ENCODE results near the gene RDH14.

Gene RDH14

DNA sequence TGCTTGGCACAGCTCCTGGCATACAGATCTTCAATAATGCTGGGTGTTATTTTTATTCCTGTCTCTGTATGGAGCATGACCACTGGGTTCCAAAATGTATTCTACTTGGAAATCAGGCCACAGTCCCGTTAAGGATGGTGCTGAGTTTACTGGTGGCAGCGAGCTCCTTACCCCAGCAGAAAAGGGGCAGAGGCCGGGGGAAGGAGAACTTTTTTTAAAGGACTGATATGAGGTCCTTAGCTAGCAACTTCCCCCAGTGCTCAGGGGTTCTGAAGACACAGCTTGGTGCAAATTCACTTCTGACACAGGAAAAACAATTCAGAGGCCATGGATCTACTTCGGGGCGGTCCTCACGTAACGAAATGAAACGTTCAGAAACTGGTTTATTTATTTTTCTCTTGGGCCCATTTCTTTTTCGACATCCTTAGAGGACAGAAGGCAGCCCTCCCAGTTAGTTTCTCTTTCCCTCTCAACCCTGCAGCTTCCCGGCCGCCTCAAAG is 872 bp downstream of the RDH14 start:
- DNase-seq: no peak

GRCh38 chr2:18558458-18558857 is 2.0 kb downstream of the RDH14 start:
- DNase-seq: no peak

- DNase-seq: no peak
Measured at GRCh38 chr2:18557121-18557520, 3.3 kb downstream of the RDH14 start.

- no peak for DNase-seq
Measured at GRCh38 chr2:18552351-18553077, 7.9 kb downstream of the RDH14 start.

DNA sequence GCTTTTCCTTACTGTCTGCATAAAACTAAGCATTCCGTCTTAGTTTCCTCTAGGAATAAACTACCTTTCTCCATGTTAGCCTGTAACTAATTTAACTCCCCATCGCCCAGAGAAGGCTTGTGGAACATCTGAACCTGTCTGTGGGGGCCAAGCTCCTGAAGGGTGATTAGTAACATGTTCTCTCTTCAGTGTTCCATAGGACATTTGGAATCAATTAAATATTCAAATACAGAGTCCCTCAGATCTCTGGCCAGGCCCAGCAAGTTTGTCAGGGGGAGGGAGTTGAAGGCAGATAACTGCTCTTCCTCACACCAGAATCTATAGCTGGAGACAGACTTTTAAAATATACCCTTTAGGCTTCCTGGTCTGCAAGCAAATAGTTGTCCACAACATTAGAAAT is 8.8 kb downstream of the RDH14 start:
- DNase-seq: no peak

DNA sequence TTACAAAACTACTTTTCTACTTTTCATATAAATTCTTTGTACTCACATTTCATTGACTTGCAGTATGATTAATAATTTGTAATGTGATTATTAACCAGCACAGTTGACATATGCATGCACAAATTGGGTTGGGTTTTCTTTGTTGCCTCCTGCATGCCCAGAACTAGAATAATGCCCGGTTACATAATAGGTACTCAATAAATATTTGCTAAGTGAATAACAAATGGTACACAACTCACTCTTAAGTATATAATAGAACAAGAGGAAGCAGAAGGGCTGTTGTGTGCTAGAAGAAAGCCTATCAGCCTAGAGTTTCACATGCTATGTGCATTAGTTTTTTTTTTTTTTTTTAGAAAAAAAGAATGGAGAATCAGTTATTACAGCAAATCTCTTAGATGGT is 9.3 kb downstream of the RDH14 start:
- peak in 1 of 2 experiments; percentile 24 for DNase-seq

GRCh38 chr2:18550433-18550832 is 10.0 kb downstream of the RDH14 start:
- no peak for DNase-seq

DNA sequence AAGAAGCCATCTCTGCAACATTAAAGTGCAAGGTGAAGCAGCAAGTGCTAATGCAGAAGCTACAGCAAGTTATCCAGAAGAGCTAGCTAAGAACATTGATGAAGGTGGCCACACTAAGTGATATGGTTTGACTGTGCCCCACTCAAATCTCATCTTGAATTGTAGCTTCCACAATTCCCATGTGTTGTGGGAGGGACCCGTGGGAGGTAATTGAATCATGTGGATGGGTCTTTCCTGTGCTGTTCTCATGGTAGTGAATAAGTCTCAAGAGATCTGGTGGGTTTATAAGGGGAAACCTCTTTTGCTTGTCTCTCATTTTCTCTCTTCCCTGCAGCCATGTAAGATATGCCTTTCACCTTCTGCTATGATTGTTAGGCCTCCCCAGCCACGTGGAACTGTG is 11.4 kb downstream of the RDH14 start:
- DNase-seq: no peak

GRCh38 chr2:18548621-18549020 is 11.8 kb downstream of the RDH14 start:
- DNase-seq: no peak

- DNase-seq: peak; percentile 66 to 95
Measured at GRCh38 chr2:18546567-18546966, 13.9 kb downstream of the RDH14 start.

GRCh38 chr2:18545384-18545783 is 15.1 kb downstream of the RDH14 start:
- DNase-seq: peak; percentile 5 to 50

DNA sequence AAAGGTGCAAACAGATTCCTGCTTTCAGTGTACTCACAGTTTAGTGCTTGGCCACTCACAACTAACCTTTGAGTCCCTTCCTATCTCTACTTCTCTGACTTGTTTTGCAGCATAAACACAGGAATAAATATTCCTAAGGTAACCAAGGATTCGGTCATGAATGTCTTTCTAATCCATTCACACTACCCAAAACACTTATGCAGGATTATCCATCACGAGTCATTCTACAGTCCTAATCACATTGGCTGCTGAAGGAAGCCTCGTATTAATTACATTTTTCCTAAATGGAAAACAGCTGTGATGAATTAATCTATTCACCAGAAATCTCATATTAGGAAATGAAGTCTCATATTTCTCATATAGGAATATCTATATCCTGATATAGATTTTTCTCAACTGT is 16.3 kb downstream of the RDH14 start:
- no peak for DNase-seq

- no peak for DNase-seq
Measured at GRCh38 chr2:18540872-18541271, 19.6 kb downstream of the RDH14 start.

- no peak for DNase-seq
Measured at GRCh38 chr2:18536697-18537096, 23.8 kb downstream of the RDH14 start.

- DNase-seq: peak in 1 of 2 experiments; percentile 9
Measured at GRCh38 chr2:18536100-18536499, 24.4 kb downstream of the RDH14 start.

GRCh38 chr2:18531194-18531593 is 29.3 kb downstream of the RDH14 start:
- no peak for DNase-seq

- DNase-seq: peak in 1 of 2 experiments; percentile 40
Measured at GRCh38 chr2:18527822-18528221, 32.6 kb downstream of the RDH14 start.

DNA sequence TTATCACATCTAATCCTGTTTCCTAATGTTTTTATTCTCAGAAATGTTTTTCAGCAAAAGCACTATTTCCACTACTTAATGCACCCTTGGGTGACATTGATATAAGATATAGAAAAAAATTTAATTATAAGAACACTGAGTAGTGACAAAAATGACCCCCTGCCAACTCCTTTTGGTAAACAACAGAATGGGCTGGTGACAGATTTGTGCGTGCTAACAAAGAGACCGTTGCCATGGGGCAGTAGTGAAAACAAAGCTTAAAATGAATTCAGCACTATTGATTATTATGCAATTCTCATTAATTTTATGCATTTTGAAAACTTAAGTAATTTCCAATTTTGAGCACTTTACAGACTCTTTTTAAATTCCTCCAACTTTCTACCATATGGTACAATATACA is 33.1 kb downstream of the RDH14 start:
- DNase-seq: peak; percentile 74 to 84

- no peak for DNase-seq
Measured at GRCh38 chr2:18526429-18526828, 34.0 kb downstream of the RDH14 start.

DNA sequence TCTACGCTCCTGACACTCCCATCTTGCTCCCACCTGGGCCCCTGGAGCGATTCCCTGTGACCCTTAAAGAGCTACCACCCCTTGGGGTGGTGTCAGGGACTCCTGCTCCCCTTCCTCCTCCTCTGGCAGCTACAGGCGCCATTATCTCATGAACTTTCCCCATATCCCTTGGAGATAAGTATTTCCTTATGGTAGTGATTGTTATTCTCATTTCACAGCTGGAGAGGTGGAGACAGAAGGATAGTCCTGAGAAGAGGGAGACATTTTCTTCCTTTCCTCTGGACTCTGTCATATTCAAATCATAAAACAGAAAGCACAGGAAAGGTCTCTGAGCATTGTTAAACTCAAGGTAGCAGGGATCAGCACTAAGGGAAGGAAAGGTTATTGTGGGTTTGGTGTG is 34.6 kb downstream of the RDH14 start:
- no peak for DNase-seq

DNA sequence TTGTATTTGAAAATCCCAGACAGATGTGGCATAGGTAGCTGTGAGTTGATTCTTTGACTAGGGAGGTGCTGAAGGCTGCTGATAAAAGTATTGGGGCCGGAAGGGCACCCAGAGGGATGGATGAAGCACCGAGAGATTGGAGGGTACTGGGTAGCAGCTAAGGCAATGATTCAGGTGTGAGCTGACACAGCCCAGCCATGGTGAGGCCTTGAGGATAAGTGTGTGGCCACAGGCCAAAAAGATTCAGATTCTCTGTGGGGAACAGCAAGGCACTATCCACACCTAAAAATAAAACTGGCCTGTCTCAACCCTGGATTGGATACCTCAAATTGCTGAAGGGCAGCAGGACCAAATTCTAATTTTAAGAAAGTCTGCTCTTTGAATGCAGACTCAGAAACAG is 35.2 kb downstream of the RDH14 start:
- DNase-seq: no peak

- no peak for DNase-seq
Measured at GRCh38 chr2:18522484-18523146, 37.8 kb downstream of the RDH14 start.

GRCh38 chr2:18520451-18521425 is 39.7 kb downstream of the RDH14 start:
- DNase-seq: peak; percentile 81 to 84

Data from NCI-H2081 (cell line).